WTC11 (cell line): ENCODE measurements around the gene PHLDA2. TPM values are rescaled to one million over a fixed set of nuclear protein-coding genes. Genes with fewer than 3 reads are reported as not detected.

Experiments used
- ATAC-seq: fragments of 200-7000 bp; cut with Tn5 transposase; 2 replicates; pipeline ENCODE4 v1.10.0; 2021; ENCODE audit warnings: mild to moderate bottlenecking, moderate library complexity
- CTCF ChIA-PET: fragments of 300-600 bp; sonication (Branson Sonifier 250); formaldehyde crosslinking; loops from one replicate; lab custom pipeline; 2021; ENCODE audit warnings: antibody characterized with exemption; lab: Charles Lee
- POLR2A ChIA-PET: fragments of 350-600 bp; sonication (Branson Sonifier 250); formaldehyde crosslinking; loops from one replicate; lab custom pipeline; 2021; ENCODE audit warnings: antibody characterized with exemption; lab: Charles Lee
- DNase-seq: peaks from one replicate; pipeline ENCODE4 v3.0.0; 2021; ENCODE audit warnings: low spot score
- H3K27ac Mint-ChIP-seq: 2 replicates; pipeline ENCODE4 v1.8.0; 2021; ENCODE audit warnings: mixed read lengths
- H3K27me3 Mint-ChIP-seq: 2 replicates; pipeline ENCODE4 v1.8.0; 2021; ENCODE audit warnings: low read depth, mild to moderate bottlenecking, moderate library complexity, mixed read lengths
- H3K36me3 Mint-ChIP-seq: 2 replicates; pipeline ENCODE4 v1.8.0; 2021; ENCODE audit warnings: mixed read lengths
- H3K4me1 Mint-ChIP-seq: 2 replicates; pipeline ENCODE4 v1.8.0; 2022; ENCODE audit warnings: mixed read lengths
- H3K4me3 Mint-ChIP-seq: 2 replicates; pipeline ENCODE4 v1.8.0; 2021; ENCODE audit warnings: mild to moderate bottlenecking, moderate library complexity, mixed read lengths
- H3K9me3 Mint-ChIP-seq: 2 replicates; pipeline ENCODE4 v1.8.0; 2021; ENCODE audit warnings: mixed read lengths
- ATF1 ChIP-seq: sonication (generic); formaldehyde crosslinking; IDR thresholded peaks from 2 replicates; pipeline ENCODE4 v1.8.1; 2023; ENCODE audit warnings: mild to moderate bottlenecking, moderate library complexity, missing genetic modification reagents
- ETV6 ChIP-seq: sonication (generic); formaldehyde crosslinking; IDR thresholded peaks from 2 replicates; pipeline ENCODE4 v1.8.1; 2022; ENCODE audit warnings: mild to moderate bottlenecking, missing genetic modification reagents
- GRHL2 ChIP-seq: fragments of 250-450 bp; sonication (Bioruptor Pico); IDR thresholded peaks from 2 replicates; pipeline ENCODE4 v1.8.0; 2022; ENCODE audit warnings: mild to moderate bottlenecking, moderate library complexity; ENCODE audit not compliant: insufficient replicate concordance, severe bottlenecking
- IRF2 ChIP-seq: sonication (generic); formaldehyde crosslinking; IDR thresholded peaks from 2 replicates; pipeline ENCODE4 v1.8.0; 2022; ENCODE audit warnings: low read depth, missing genetic modification reagents, borderline replicate concordance
- JAZF1 ChIP-seq: fragments of 250-450 bp; sonication (Bioruptor Pico); IDR thresholded peaks from 2 replicates; pipeline ENCODE4 v1.9.0; 2021; ENCODE audit warnings: moderate library complexity, mild to moderate bottlenecking, inconsistent platforms
- JUN ChIP-seq: sonication (generic); formaldehyde crosslinking; IDR thresholded peaks from 2 replicates; pipeline ENCODE4 v1.8.0; 2023; ENCODE audit warnings: mild to moderate bottlenecking, missing genetic modification reagents
- KAT7 ChIP-seq: sonication (generic); formaldehyde crosslinking; IDR thresholded peaks from 2 replicates; pipeline ENCODE4 v1.8.1; 2023; ENCODE audit warnings: missing genetic modification reagents, mild to moderate bottlenecking, borderline replicate concordance
- MXD4 ChIP-seq: fragments of 250-450 bp; sonication (Bioruptor Pico); IDR thresholded peaks from 2 replicates; pipeline ENCODE4 v1.8.0; 2021; ENCODE audit warnings: mild to moderate bottlenecking, moderate library complexity, borderline replicate concordance
- TP53 ChIP-seq: sonication (generic); formaldehyde crosslinking; IDR thresholded peaks from 2 replicates; pipeline ENCODE4 v1.8.1; 2023; ENCODE audit warnings: mild to moderate bottlenecking, missing genetic modification reagents
- ZBTB21 ChIP-seq: sonication (generic); formaldehyde crosslinking; IDR thresholded peaks from 2 replicates; pipeline ENCODE4 v1.8.1; 2023; ENCODE audit warnings: mild to moderate bottlenecking, missing genetic modification reagents, borderline replicate concordance
- ZNF138 ChIP-seq: sonication (generic); formaldehyde crosslinking; conservative IDR thresholded peaks from 2 replicates; pipeline ENCODE4 v1.8.1; 2022; ENCODE audit warnings: mild to moderate bottlenecking, moderate library complexity, missing genetic modification reagents
- ZNF232 ChIP-seq: sonication (generic); formaldehyde crosslinking; IDR thresholded peaks from 2 replicates; pipeline ENCODE4 v1.8.0; 2022; ENCODE audit warnings: mild to moderate bottlenecking, missing genetic modification reagents
- ZNF317 ChIP-seq: sonication (generic); formaldehyde crosslinking; IDR thresholded peaks from 2 replicates; pipeline ENCODE4 v1.8.1; 2023; ENCODE audit warnings: low read depth, mild to moderate bottlenecking, moderate library complexity, missing genetic modification reagents, borderline replicate concordance
- total RNA-seq: library from RNA; stranded (reverse); gene quantifications from 3 replicates; pipeline ENCODE4 v1.2.3, GENCODE V29; 2021
- TF ChIP-seq, protein P1 (sequence below): fragments of 250-450 bp; sonication (Bioruptor Pico); conservative IDR thresholded peaks from 2 replicates; pipeline ENCODE4 v1.9.0; 2021; ENCODE audit warnings: mild to moderate bottlenecking
- TF ChIP-seq, protein P2 (sequence below): sonication (generic); formaldehyde crosslinking; IDR thresholded peaks from 2 replicates; pipeline ENCODE4 v1.8.0; 2023; ENCODE audit warnings: mild to moderate bottlenecking, missing genetic modification reagents
- TF ChIP-seq, protein P3 (sequence below): sonication (generic); formaldehyde crosslinking; IDR thresholded peaks from 2 replicates; pipeline ENCODE4 v1.8.0; 2023; ENCODE audit warnings: missing genetic modification reagents, mild to moderate bottlenecking, borderline replicate concordance
- TF ChIP-seq, protein P4 (sequence below): sonication (generic); formaldehyde crosslinking; IDR thresholded peaks from 2 replicates; pipeline ENCODE4 v1.8.0; 2022; ENCODE audit warnings: mild to moderate bottlenecking, missing genetic modification reagents
- TF ChIP-seq, protein P5 (sequence below): sonication (generic); formaldehyde crosslinking; conservative IDR thresholded peaks from 2 replicates; pipeline ENCODE4 v1.8.1; 2022; ENCODE audit warnings: mild to moderate bottlenecking, missing genetic modification reagents
- TF ChIP-seq, protein P6 (sequence below): sonication (generic); formaldehyde crosslinking; IDR thresholded peaks from 2 replicates; pipeline ENCODE4 v1.8.1; 2023; ENCODE audit warnings: mild to moderate bottlenecking, missing genetic modification reagents

The PHLDA2 gene
- total RNA-seq, 1 experiment from 2014 or later: 9.6 TPM

DNA sequence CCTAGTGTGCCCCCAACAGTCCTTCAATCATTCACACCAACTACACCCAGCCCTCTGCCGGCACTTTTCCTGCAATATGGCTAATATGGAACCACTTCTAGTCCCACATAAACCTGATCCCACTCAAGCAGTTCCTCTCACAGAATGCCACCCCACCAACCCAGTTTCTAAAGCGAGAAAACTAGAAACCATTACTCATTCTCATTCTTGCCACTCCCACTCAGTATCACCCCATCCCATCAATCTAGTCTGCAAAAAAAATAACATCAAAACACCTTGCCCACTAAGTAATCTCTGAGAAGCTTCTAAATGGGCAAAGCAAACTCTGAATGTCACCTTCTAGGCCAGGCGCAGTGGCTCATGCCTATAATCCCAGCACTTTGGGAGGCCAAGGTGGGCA is 45.1 kb upstream of the PHLDA2 start:
- H3K36me3 Mint-ChIP-seq: peaks cover 88% of the 10 kb centered on the region
- ChIA-PET POLR2A (no interaction called here), CTCF (interaction anchor here (2.1 kb wide), 1 partner anchor 47 kb away, joined by 9 read pairs; no protein-coding TSS in a partner anchor)

DNA sequence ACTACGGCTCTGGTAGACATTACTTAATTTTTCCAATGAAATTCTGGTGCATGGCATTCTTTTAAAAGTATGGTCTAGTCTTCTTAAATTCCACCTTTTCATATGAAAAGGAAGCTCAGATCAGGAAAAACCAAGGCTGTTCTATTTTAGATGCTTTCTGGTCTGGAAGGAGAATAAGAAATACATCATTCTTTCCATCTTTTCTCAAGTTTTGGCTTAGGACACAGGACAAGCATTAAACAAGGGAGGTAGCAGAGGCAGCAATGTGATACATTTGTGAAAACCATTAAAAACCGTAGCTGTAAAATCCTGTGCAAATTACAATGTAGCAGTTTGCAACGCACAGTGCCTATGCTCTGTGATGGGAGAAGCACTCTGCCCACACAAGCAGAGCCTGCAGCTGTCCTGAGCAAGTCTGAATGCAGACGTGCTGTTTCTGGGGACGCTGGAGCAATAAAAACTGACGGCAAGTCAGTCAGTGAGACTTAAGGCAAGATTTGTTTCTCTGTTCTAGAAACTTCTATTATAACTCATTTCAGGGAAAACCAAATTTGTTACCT is 39.2 kb upstream of the PHLDA2 start:
- H3K4me3 Mint-ChIP-seq: no peak overlapping the region
- H3K36me3 Mint-ChIP-seq: peaks cover 93% of the 10 kb centered on the region
- H3K4me1 Mint-ChIP-seq: no peaks in the 10 kb centered on the region
- H3K27me3 Mint-ChIP-seq: no peaks in the 10 kb centered on the region; the same call in 1 of the 2 replicates
- ATAC-seq (no peak), DNase-seq (no peak)
- ChIA-PET CTCF (interaction anchor here (1.1 kb wide), 1 partner anchor 53 kb away, joined by 3 read pairs; no protein-coding TSS in a partner anchor), POLR2A (interaction anchor here (1.0 kb wide), 1 partner anchor 35 kb away, joined by 6 read pairs; no protein-coding TSS in a partner anchor)
- H3K9me3 Mint-ChIP-seq: no peaks in the 10 kb centered on the region
- peak overlapping the region; percentile 80; the same call in 1 of the 2 replicates for H3K27ac Mint-ChIP-seq
- TF ChIP-seq, protein P1, sequence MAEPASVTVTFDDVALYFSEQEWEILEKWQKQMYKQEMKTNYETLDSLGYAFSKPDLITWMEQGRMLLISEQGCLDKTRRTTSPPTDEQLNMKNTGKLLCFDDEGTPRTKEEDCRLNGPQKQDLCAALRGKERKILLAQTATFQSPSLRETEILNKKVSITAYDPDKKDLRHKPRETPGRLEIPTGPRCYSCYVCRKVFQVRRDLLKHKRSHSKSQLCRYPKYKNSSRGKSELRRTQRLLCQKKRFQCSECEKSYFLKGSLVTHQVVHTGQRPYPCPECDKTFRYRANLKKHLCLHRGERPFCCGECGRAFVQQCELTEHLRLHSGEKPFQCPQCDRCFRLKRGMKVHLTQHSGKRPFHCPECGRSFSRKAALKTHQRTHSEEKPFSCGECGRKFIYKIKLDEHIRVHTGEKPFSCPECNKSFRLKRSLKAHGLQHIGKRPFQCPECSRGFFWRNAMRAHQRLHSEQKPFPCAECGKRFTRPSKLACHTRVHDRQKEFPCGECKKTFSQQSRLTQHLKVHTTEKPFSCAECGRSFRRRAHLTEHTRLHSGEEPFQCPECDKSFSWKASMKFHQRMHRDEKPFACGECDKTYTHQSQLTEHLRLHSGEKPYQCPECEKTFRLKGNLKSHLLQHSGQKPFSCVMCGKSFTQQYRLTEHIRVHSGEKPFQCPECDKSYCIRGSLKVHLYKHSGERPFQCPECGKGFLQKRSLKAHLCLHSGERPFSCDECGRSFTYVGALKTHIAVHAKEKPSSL (CRISPR knock-in tag): no peak
- TF ChIP-seq ZNF138 (CRISPR knock-in tag) (no peak), GRHL2 (CRISPR knock-in tag) (no peak), ZNF232 (CRISPR knock-in tag) (no peak), ATF1 (CRISPR knock-in tag) (no peak)
- TF ChIP-seq, protein P2, sequence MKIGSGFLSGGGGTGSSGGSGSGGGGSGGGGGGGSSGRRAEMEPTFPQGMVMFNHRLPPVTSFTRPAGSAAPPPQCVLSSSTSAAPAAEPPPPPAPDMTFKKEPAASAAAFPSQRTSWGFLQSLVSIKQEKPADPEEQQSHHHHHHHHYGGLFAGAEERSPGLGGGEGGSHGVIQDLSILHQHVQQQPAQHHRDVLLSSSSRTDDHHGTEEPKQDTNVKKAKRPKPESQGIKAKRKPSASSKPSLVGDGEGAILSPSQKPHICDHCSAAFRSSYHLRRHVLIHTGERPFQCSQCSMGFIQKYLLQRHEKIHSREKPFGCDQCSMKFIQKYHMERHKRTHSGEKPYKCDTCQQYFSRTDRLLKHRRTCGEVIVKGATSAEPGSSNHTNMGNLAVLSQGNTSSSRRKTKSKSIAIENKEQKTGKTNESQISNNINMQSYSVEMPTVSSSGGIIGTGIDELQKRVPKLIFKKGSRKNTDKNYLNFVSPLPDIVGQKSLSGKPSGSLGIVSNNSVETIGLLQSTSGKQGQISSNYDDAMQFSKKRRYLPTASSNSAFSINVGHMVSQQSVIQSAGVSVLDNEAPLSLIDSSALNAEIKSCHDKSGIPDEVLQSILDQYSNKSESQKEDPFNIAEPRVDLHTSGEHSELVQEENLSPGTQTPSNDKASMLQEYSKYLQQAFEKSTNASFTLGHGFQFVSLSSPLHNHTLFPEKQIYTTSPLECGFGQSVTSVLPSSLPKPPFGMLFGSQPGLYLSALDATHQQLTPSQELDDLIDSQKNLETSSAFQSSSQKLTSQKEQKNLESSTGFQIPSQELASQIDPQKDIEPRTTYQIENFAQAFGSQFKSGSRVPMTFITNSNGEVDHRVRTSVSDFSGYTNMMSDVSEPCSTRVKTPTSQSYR: no peak
- TF ChIP-seq, protein P3, sequence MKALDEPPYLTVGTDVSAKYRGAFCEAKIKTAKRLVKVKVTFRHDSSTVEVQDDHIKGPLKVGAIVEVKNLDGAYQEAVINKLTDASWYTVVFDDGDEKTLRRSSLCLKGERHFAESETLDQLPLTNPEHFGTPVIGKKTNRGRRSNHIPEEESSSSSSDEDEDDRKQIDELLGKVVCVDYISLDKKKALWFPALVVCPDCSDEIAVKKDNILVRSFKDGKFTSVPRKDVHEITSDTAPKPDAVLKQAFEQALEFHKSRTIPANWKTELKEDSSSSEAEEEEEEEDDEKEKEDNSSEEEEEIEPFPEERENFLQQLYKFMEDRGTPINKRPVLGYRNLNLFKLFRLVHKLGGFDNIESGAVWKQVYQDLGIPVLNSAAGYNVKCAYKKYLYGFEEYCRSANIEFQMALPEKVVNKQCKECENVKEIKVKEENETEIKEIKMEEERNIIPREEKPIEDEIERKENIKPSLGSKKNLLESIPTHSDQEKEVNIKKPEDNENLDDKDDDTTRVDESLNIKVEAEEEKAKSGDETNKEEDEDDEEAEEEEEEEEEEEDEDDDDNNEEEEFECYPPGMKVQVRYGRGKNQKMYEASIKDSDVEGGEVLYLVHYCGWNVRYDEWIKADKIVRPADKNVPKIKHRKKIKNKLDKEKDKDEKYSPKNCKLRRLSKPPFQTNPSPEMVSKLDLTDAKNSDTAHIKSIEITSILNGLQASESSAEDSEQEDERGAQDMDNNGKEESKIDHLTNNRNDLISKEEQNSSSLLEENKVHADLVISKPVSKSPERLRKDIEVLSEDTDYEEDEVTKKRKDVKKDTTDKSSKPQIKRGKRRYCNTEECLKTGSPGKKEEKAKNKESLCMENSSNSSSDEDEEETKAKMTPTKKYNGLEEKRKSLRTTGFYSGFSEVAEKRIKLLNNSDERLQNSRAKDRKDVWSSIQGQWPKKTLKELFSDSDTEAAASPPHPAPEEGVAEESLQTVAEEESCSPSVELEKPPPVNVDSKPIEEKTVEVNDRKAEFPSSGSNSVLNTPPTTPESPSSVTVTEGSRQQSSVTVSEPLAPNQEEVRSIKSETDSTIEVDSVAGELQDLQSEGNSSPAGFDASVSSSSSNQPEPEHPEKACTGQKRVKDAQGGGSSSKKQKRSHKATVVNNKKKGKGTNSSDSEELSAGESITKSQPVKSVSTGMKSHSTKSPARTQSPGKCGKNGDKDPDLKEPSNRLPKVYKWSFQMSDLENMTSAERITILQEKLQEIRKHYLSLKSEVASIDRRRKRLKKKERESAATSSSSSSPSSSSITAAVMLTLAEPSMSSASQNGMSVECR: no peak
- TF ChIP-seq, protein P4, sequence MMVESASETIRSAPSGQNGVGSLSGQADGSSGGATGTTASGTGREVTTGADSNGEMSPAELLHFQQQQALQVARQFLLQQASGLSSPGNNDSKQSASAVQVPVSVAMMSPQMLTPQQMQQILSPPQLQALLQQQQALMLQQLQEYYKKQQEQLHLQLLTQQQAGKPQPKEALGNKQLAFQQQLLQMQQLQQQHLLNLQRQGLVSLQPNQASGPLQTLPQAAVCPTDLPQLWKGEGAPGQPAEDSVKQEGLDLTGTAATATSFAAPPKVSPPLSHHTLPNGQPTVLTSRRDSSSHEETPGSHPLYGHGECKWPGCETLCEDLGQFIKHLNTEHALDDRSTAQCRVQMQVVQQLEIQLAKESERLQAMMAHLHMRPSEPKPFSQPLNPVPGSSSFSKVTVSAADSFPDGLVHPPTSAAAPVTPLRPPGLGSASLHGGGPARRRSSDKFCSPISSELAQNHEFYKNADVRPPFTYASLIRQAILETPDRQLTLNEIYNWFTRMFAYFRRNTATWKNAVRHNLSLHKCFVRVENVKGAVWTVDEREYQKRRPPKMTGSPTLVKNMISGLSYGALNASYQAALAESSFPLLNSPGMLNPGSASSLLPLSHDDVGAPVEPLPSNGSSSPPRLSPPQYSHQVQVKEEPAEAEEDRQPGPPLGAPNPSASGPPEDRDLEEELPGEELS (CRISPR knock-in tag): no peak

More for the DNA sequence above, 45.1 kb upstream of the PHLDA2 start:
- no peaks in the 10 kb centered on the region for H3K4me1 Mint-ChIP-seq
- ATAC-seq: no peak
- H3K4me3 Mint-ChIP-seq: no peak overlapping the region
- no peak overlapping the region for H3K27ac Mint-ChIP-seq
- no peak for TF ChIP-seq GRHL2 (CRISPR knock-in tag)
- TF ChIP-seq, protein P4 (CRISPR knock-in tag): no peak
- no peak for TF ChIP-seq JAZF1 (CRISPR knock-in tag)
- TF ChIP-seq TP53: no peak
- no peak for TF ChIP-seq IRF2 (CRISPR knock-in tag)
- no peak for TF ChIP-seq KAT7 (CRISPR knock-in tag)
- TF ChIP-seq JUN (CRISPR knock-in tag): no peak
- no peak for TF ChIP-seq ZNF317 (CRISPR knock-in tag)
- TF ChIP-seq ETV6 (CRISPR knock-in tag): no peak
- TF ChIP-seq ZBTB21 (CRISPR knock-in tag): no peak
- TF ChIP-seq, protein P5, sequence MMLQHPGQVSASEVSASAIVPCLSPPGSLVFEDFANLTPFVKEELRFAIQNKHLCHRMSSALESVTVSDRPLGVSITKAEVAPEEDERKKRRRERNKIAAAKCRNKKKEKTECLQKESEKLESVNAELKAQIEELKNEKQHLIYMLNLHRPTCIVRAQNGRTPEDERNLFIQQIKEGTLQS: no peak
- TF ChIP-seq, protein P6, sequence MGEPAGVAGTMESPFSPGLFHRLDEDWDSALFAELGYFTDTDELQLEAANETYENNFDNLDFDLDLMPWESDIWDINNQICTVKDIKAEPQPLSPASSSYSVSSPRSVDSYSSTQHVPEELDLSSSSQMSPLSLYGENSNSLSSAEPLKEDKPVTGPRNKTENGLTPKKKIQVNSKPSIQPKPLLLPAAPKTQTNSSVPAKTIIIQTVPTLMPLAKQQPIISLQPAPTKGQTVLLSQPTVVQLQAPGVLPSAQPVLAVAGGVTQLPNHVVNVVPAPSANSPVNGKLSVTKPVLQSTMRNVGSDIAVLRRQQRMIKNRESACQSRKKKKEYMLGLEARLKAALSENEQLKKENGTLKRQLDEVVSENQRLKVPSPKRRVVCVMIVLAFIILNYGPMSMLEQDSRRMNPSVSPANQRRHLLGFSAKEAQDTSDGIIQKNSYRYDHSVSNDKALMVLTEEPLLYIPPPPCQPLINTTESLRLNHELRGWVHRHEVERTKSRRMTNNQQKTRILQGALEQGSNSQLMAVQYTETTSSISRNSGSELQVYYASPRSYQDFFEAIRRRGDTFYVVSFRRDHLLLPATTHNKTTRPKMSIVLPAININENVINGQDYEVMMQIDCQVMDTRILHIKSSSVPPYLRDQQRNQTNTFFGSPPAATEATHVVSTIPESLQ (CRISPR knock-in tag): no peak
- no peak for TF ChIP-seq MXD4
- no peaks in the 10 kb centered on the region for H3K9me3 Mint-ChIP-seq
- no peak for DNase-seq
- H3K27me3 Mint-ChIP-seq: no peaks in the 10 kb centered on the region
